ENCODE results near the gene ARFGEF3. TPM values are rescaled to one million over a fixed set of nuclear protein-coding genes. Genes with fewer than 3 reads are reported as not detected.

ARFGEF3 gene
- total RNA-seq, 2 donors from 2014 or later: 13.5 to 21.8 TPM

DNA sequence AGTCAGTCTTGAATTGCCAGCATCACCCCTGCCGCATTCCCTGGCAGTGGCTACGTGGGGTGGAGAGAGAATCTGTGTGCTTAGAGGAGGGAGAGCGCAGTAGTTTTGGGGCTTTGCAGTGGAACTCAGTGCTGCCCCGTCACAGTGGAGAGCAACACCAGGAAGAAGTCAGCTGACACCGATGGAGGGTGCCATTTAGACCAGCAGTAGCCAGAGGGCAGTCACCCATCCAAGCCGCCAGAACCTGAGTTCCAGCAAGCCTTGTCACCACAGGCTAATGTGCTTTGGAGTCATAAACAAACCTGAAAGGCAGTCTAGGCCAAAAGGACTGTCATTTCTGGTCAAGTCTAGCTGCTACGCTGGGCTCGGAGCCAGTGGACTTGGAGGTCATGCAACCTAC, 32.5 kb upstream of the ARFGEF3 start:
- no peaks in the 10 kb centered on the region for H3K27me3 ChIP-seq
- no peak for TF ChIP-seq POLR2A (IDR thresholded peaks at IDR 0.05)
- TF ChIP-seq, protein P1, sequence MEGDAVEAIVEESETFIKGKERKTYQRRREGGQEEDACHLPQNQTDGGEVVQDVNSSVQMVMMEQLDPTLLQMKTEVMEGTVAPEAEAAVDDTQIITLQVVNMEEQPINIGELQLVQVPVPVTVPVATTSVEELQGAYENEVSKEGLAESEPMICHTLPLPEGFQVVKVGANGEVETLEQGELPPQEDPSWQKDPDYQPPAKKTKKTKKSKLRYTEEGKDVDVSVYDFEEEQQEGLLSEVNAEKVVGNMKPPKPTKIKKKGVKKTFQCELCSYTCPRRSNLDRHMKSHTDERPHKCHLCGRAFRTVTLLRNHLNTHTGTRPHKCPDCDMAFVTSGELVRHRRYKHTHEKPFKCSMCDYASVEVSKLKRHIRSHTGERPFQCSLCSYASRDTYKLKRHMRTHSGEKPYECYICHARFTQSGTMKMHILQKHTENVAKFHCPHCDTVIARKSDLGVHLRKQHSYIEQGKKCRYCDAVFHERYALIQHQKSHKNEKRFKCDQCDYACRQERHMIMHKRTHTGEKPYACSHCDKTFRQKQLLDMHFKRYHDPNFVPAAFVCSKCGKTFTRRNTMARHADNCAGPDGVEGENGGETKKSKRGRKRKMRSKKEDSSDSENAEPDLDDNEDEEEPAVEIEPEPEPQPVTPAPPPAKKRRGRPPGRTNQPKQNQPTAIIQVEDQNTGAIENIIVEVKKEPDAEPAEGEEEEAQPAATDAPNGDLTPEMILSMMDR (IDR thresholded peaks at IDR 0.05): peak in 2 of 7 experiments; percentile 4 to 29
- no peaks in the 10 kb centered on the region for H3K4me1 ChIP-seq
- H3K4me3 ChIP-seq: no peak overlapping the region
- no peaks in the 10 kb centered on the region for H3K9me3 ChIP-seq
- 74 to 90% methylated on average over 6 to 8 of the region's 8 CpGs for WGBS, 2 donors
- no peak overlapping the region for H3K27ac ChIP-seq
- ATAC-seq (peak; percentile 30), DNase-seq (peak in 1 of 4 donors; percentile 43)
- intact Hi-C loops (cut with DNase I): no loop called here
- H3K36me3 ChIP-seq (replicated peaks in 1 of 2; ENCODE audit: insufficient read depth in 1 of 2, low read depth in 2 of 2): no peaks in the 10 kb centered on the region

DNA sequence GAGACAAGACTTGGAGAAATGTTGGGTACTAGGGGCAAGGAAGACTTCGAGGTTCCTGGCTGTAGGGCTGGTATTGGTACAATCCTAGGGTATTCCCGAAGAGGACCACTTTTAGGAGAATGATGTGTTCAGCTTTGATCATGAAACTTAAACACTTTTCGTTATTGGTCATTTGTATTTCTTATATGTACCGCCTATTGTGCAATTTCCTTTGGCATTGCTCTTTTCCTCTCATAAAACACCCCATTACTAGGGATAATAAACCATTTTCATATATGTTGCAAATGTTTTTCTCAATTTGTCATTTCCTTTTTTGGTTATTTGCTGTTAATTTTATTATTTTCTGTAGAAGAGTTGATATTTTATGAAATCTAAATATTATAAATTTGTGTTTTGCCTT, 18.9 kb upstream of the ARFGEF3 start:
- intact Hi-C loops (cut with DNase I): no loop called here
- 78 to 83% methylated on average over 4 of the region's 4 CpGs for WGBS, 2 donors
- H3K27me3 ChIP-seq: no peaks in the 10 kb centered on the region
- ATAC-seq (no peak), DNase-seq (no peak)
- H3K9me3 ChIP-seq: no peaks in the 10 kb centered on the region
- H3K27ac ChIP-seq: no peak overlapping the region
- H3K36me3 ChIP-seq (replicated peaks in 1 of 2; ENCODE audit: insufficient read depth in 1 of 2, low read depth in 2 of 2): no peaks in the 10 kb centered on the region
- no peak overlapping the region for H3K4me3 ChIP-seq
- TF ChIP-seq POLR2A (IDR thresholded peaks at IDR 0.05): no peak
- TF ChIP-seq, protein P1 (IDR thresholded peaks at IDR 0.05): no peak
- H3K4me1 ChIP-seq: no peaks in the 10 kb centered on the region

DNA sequence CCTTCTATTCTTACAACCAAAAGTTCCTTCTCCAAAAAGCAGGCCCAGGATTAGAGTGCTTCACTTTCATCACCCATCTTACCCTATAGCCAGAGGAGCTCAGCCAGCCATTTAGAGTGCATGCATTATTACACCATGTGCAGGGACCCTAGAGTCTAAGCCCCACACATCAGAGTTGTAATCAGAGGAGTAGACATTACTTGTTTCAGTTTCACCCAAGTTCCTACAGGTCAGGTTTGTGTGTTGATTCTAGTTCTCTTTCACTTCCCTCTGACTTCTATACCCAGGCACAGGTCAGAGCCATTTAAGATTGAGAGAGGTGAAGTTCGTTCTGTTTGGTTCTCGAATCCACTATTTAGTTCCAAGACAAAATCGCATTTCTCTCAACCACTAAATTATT, 16.3 kb upstream of the ARFGEF3 start:
- DNase-seq (no peak), ATAC-seq (no peak)
- H3K9me3 ChIP-seq: no peaks in the 10 kb centered on the region
- no peak for TF ChIP-seq POLR2A (IDR thresholded peaks at IDR 0.05)
- TF ChIP-seq, protein P1 (IDR thresholded peaks at IDR 0.05): no peak
- 74 to 84% methylated on average over 3 of the region's 3 CpGs for WGBS, 2 donors
- no peaks in the 10 kb centered on the region for H3K4me1 ChIP-seq
- H3K4me3 ChIP-seq: no peak overlapping the region
- no peaks in the 10 kb centered on the region for H3K27me3 ChIP-seq
- no peak overlapping the region for H3K27ac ChIP-seq
- intact Hi-C loops (cut with DNase I): no loop called here
- H3K36me3 ChIP-seq (replicated peaks in 1 of 2; ENCODE audit: insufficient read depth in 1 of 2, low read depth in 2 of 2): no peaks in the 10 kb centered on the region

DNA sequence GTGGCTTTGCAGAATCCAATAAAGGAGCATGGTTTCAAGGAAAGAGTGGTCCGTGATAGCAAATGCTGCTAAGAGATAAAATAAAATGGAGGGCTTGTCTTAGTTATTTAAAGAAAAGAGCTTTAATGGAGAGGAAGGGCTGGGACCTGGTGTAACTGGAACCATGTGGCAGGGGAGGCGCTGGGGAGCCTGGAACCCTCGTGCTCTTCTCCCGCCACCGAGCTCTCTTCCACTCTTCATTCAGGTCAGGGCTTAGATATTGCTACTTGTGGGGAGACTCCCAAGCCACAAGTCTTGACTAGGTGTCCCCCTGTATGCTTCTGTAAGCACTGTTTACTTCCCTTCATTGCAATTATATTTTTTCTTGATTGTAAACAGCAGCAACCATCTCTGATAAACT, 15.2 kb upstream of the ARFGEF3 start:
- intact Hi-C loops (cut with DNase I): no loop called here
- ATAC-seq: no peak

DNA sequence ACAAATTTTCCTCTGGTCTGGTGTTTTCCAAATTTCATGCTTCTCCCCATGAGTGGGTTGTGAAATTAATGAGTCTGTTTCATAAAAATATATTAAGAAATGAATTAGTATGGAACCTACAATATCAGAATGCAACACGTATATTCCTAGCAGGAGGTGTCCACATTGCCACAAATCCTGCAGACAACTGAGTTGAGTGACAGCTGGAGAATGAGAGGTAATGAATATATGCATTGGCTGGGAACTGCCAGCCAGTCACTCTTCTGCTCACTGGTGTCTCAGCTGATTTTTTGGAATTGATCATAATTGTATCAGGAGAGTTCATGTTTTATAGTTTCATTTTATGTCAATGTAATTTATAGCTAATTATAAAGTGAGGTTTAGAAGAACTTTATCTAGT, 6.3 kb upstream of the ARFGEF3 start:
- no peak for TF ChIP-seq POLR2A (IDR thresholded peaks at IDR 0.05)
- TF ChIP-seq, protein P1 (IDR thresholded peaks at IDR 0.05): no peak
- DNase-seq (no peak), ATAC-seq (no peak)
- H3K4me3 ChIP-seq: no peak overlapping the region
- H3K4me1 ChIP-seq: peaks cover 2% of the 10 kb centered on the region
- intact Hi-C loops (cut with DNase I): no loop called here
- no peaks in the 10 kb centered on the region for H3K27me3 ChIP-seq
- no peaks in the 10 kb centered on the region for H3K9me3 ChIP-seq
- no peaks in the 10 kb centered on the region for H3K36me3 ChIP-seq (replicated peaks in 1 of 2; ENCODE audit: insufficient read depth in 1 of 2, low read depth in 2 of 2)
- H3K27ac ChIP-seq: no peak overlapping the region
- WGBS, 2 donors: 88 to 94% methylated on average over 1 of the region's 1 CpG

More for the DNA sequence above, 15.2 kb upstream of the ARFGEF3 start:
- TF ChIP-seq, protein P1 (IDR thresholded peaks at IDR 0.05): no peak
- no peak for TF ChIP-seq POLR2A (IDR thresholded peaks at IDR 0.05)
- Histone ChIP-seq H3K4me3 (no peak overlapping the region), H3K4me1 (no peaks in the 10 kb centered on the region), H3K36me3 (replicated peaks in 1 of 2; ENCODE audit: insufficient read depth in 1 of 2, low read depth in 2 of 2) (no peaks in the 10 kb centered on the region), H3K27me3 (no peaks in the 10 kb centered on the region), H3K27ac (no peak overlapping the region), H3K9me3 (no peaks in the 10 kb centered on the region)
- no peak for DNase-seq
- 89 to 91% methylated on average over 5 of the region's 5 CpGs for WGBS, 2 donors
